K562 (cell line): ENCODE data around the gene KCNJ8.

Experiments used
- CREB1 ChIP-seq, 2 experiments: sonication (generic) in 1 of 2; formaldehyde crosslinking in 1 of 2; IDR thresholded peaks; 2 replicates each; pipeline versions ENCODE4 v1.6.1 to v1.8.0; 2012 to 2022; ENCODE audit warnings: inconsistent platforms in 1 of 2, mild to moderate bottlenecking in 1 of 2, missing genetic modification reagents in 1 of 2, moderate library complexity in 1 of 2
- ZNF239 ChIP-seq: fragments of 250-450 bp; sonication (Bioruptor Pico); IDR thresholded peaks from 2 replicates; pipeline ENCODE4 v1.4.0; 2020; ENCODE audit warnings: mild to moderate bottlenecking
- TF ChIP-seq, protein P1 (sequence below): fragments of 200-800 bp; sonication (Bioruptor generic); IDR thresholded peaks from 2 replicates; pipeline ENCODE4 v1.6.1; 2017; ENCODE audit warnings: missing genetic modification characterization, missing compliant biosample characterization

DNA sequence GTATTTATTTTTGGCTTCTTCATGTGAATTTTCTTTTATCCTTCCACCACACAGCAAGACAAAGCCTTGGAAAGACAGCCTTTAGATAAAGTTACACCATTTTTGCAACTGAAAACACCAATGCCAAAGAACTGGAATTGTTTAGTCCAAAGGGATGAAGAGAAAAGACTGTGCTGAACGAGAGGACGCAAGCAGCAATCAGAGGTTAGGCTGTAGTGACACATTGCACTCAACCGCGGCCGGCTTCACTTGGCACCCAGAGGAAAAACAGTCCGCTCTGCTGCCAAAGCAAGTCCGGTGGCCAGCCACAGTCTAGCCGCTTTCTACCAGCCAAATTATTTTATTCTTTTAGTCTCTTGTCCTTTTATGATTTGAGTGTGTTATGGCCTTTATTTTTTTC is 49.1 kb upstream of the KCNJ8 start:
- TF ChIP-seq CREB1 (IDR thresholded peaks at IDR 0.05), result no peak
- TF ChIP-seq CREB1 (CRISPR knock-in tag; IDR thresholded peaks at IDR 0.05), result no peak
- TF ChIP-seq, protein P1, sequence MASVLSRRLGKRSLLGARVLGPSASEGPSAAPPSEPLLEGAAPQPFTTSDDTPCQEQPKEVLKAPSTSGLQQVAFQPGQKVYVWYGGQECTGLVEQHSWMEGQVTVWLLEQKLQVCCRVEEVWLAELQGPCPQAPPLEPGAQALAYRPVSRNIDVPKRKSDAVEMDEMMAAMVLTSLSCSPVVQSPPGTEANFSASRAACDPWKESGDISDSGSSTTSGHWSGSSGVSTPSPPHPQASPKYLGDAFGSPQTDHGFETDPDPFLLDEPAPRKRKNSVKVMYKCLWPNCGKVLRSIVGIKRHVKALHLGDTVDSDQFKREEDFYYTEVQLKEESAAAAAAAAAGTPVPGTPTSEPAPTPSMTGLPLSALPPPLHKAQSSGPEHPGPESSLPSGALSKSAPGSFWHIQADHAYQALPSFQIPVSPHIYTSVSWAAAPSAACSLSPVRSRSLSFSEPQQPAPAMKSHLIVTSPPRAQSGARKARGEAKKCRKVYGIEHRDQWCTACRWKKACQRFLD (CRISPR knock-in tag), result no peak
- no peak for TF ChIP-seq ZNF239 (CRISPR knock-in tag)
